Activated naive CD8-positive, alpha-beta T cell treated with anti-CD3 and anti-CD28 coated beads, Interleukin-2, amount 10 ng/mL, durations not matched to agents 7 days and 5 days (primary cell): ENCODE data around the gene ARHGAP18. TPM values are rescaled to one million over a fixed set of nuclear protein-coding genes. Genes with fewer than 3 reads are reported as not detected.

Source experiments
- ATAC-seq: fragments of 150-1000 bp; cut with Tn5 transposase; one replicate; pipeline ENCODE4 v1.10.0; 2021; ENCODE audit warnings: low read depth, moderate library complexity
- POLR2A ChIA-PET: fragments of 350-600 bp; sonication (Branson Sonifier 250); formaldehyde crosslinking; loops from one replicate; lab custom pipeline; 2021; ENCODE audit warnings: antibody characterized with exemption; lab: Charles Lee
- DNase-seq: peaks from one replicate; pipeline ENCODE4 v3.0.0; 2021
- H3K27ac Mint-ChIP-seq: one replicate; pipeline ENCODE4 v1.8.0; 2022; ENCODE audit warnings: mild to moderate bottlenecking, mixed read lengths
- H3K27me3 Mint-ChIP-seq: one replicate; pipeline ENCODE4 v1.8.0; 2022; ENCODE audit warnings: mild to moderate bottlenecking, moderate library complexity, mixed read lengths
- H3K36me3 Mint-ChIP-seq: one replicate; pipeline ENCODE4 v1.8.0; 2021; ENCODE audit warnings: mild to moderate bottlenecking, mixed read lengths
- H3K4me1 Mint-ChIP-seq: one replicate; pipeline ENCODE4 v1.8.0; 2021; ENCODE audit warnings: mixed read lengths
- H3K4me3 Mint-ChIP-seq: one replicate; pipeline ENCODE4 v1.8.0; 2022; ENCODE audit warnings: mild to moderate bottlenecking, moderate library complexity, mixed read lengths
- H3K9me3 Mint-ChIP-seq: one replicate; pipeline ENCODE4 v1.8.0; 2021; ENCODE audit warnings: mixed read lengths
- total RNA-seq, 2 experiments: library from RNA; stranded (reverse); gene quantifications; one replicate each; pipeline ENCODE4 v1.2.3, GENCODE V29; 2021

The ARHGAP18 gene
- total RNA-seq, 2 experiments from 2014 or later: 12.1 to 12.7 TPM

DNA sequence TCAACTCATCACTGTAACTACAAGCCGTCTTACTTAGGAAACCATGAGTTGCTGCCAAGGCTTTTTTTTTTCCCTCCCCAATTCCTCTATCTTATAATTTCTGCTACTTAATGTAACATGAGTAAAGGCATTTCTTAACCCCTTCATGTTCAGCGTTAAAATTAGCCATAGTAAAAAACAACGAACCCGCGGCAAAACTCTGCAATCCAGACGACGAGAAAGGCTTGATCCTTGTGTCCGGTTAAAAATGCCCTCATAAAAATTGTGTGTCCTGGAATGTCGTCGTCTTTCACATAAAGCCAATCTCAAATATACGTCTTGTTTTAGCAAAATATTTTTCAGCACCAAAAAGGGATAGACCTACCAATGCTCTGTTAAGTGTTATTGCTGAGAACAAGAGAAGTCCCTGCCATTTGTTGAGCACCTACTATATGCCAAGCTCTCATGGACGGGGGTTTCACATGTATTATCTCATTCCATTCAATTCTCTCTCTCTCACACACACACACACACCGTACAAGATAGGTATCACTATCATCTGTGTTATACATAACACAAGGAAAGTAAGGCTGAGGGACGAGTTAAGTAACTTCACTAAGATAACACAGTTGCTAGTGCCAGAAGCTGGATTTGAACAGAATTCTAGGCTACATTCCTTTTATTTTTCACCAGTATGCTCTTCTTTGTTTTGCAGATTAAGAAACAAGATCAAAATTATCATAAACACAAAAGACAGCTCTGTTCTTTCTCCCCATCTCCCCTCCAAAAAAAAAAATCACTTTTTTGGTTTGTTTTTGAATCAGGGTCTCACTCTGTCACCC lies 683 bp upstream of the ARHGAP18 start:
- Mint-ChIP-seq H3K27ac (peak overlapping the region; percentile 90), H3K27me3 (peaks cover 4% of the 10 kb centered on the region), H3K4me1 (peaks cover 40% of the 10 kb centered on the region), H3K36me3 (peaks cover 10% of the 10 kb centered on the region), H3K4me3 (peak overlapping the region; percentile 97), H3K9me3 (no peaks in the 10 kb centered on the region)
- DNase-seq (no peak), ATAC-seq (no peak)
- POLR2A ChIA-PET: interaction anchor here (1.0 to 2.3 kb wide), 7 partner anchors 14 to 39 kb away, joined by 3 to 7 read pairs (median 4); no protein-coding TSS in a partner anchor

- POLR2A ChIA-PET: interaction anchor here (1.1 to 2.3 kb wide), 6 partner anchors 13 to 38 kb away, joined by 3 to 7 read pairs (median 4); no protein-coding TSS in a partner anchor
- Mint-ChIP-seq H3K27me3 (peaks cover 2% of the 10 kb centered on the region), H3K4me1 (peaks cover 49% of the 10 kb centered on the region), H3K27ac (peak overlapping the region; percentile 90), H3K36me3 (peaks cover 22% of the 10 kb centered on the region), H3K4me3 (peak overlapping the region; percentile 97), H3K9me3 (no peaks in the 10 kb centered on the region)
- ATAC-seq: peak; percentile 4
- no peak for DNase-seq
Observed at GRCh38 chr6:129709196-129709768, 695 bp downstream of the ARHGAP18 start.

DNA sequence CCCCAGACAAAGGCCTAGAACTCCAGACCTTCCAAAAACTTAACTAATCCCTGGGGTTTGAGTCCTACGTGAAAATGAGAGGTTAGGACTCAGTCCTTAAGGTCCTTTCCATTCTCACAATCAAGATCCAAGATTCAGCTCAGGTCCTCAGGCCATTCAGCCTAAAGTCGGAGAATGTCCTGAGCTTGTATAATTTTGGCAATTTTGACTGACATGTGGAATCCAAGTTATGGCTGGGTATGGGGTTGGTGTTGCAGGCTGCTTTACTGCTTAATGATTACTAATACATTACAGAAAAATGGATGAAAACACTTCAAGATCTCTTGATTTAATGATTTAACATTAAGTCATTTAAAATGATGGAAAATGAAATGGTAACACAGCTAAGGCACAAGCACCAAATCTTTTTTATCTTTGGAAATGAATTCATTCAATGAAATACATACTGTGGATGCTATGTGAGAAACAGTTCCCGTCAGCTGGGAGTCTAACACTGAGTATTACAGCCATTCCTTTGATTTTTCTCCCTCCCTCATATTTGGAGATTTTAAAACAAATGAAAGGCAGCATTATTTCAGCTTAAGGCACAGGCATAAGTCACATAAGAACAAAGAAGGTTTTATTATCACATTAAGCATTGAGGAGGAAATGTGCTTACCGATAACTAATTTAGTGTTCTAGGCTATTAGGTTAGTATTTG lies 1.3 kb downstream of the ARHGAP18 start:
- H3K9me3 Mint-ChIP-seq: no peaks in the 10 kb centered on the region
- no peak for DNase-seq
- peaks cover 45% of the 10 kb centered on the region for H3K4me1 Mint-ChIP-seq
- H3K27me3 Mint-ChIP-seq: peaks cover 2% of the 10 kb centered on the region
- H3K36me3 Mint-ChIP-seq: peaks cover 22% of the 10 kb centered on the region
- no peak overlapping the region for H3K27ac Mint-ChIP-seq
- H3K4me3 Mint-ChIP-seq: peak overlapping the region; percentile 97
- no peak for ATAC-seq
- POLR2A ChIA-PET: interaction anchor here (0.6 to 2.3 kb wide), 3 partner anchors 21 to 39 kb away, joined by 5 to 7 read pairs (median 5); no protein-coding TSS in a partner anchor

DNA sequence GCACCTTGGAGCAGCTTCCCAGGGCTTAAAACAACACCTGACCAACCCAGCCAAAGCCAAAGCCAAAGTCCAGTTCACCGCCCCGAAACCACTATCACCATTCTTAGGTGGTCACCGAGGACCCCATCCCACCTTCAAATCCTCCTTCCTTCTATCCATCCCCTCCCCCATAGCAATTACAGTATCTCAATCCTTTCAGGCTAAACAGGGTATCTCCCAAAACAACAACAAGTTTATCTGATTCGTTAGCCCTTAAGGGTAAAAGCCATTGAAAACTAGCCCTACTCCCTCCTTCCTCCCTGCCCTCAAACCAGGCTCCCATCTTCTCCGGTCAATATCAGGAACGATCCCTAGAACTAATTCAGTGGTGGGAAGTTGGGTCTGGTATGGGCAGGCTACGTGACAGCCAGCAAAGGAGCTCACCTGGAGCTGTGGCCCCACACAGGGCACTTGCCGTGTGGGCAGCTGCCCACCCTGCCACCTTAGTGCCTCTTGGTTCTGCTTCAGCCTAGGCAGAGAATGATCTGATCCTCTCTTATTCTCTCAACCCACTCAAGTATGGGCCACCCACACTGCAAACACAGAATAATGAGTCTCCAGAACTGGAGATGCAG lies 2.0 kb downstream of the ARHGAP18 start:
- no peak overlapping the region for H3K27ac Mint-ChIP-seq
- peaks cover 2% of the 10 kb centered on the region for H3K27me3 Mint-ChIP-seq
- H3K36me3 Mint-ChIP-seq: peaks cover 26% of the 10 kb centered on the region
- DNase-seq (no peak), ATAC-seq (no peak)
- POLR2A ChIA-PET: interaction anchor here (2.3 kb wide), 1 partner anchor 20 kb away, joined by 7 read pairs; no protein-coding TSS in a partner anchor
- H3K9me3 Mint-ChIP-seq: no peaks in the 10 kb centered on the region
- peaks cover 45% of the 10 kb centered on the region for H3K4me1 Mint-ChIP-seq
- no peak overlapping the region for H3K4me3 Mint-ChIP-seq

DNA sequence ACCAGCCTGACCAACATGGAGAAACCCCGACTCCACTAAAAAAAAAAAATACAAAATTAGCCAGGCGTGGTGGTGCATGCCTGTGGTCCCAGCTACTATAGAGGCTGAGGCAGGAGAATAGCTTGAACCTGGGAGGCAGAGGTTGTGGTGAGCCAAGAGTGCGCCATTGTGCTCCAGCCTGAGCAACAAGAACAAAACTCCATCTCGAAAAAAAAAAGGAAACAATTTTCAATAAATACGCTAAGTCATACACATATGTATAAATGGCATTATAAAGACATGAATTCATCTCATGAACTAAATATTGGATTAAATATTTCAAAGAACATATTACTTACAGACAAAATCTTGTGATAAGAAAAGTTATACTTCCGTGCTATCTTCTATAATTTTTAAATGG lies 2.9 kb downstream of the ARHGAP18 start:
- POLR2A ChIA-PET: interaction anchor here (0.7 kb wide), 1 partner anchor 176 kb away, joined by 4 read pairs; no protein-coding TSS in a partner anchor
- no peak for ATAC-seq
- DNase-seq: no peak
- H3K9me3 Mint-ChIP-seq: no peaks in the 10 kb centered on the region
- H3K27me3 Mint-ChIP-seq: no peaks in the 10 kb centered on the region
- H3K27ac Mint-ChIP-seq: no peak overlapping the region
- peaks cover 47% of the 10 kb centered on the region for H3K4me1 Mint-ChIP-seq
- peaks cover 33% of the 10 kb centered on the region for H3K36me3 Mint-ChIP-seq
- no peak overlapping the region for H3K4me3 Mint-ChIP-seq

GRCh38 chr6:129705212-129705611 lies 4.8 kb downstream of the ARHGAP18 start:
- POLR2A ChIA-PET: interaction anchor here (0.9 kb wide), 1 partner anchor 22 kb away, joined by 3 read pairs; no protein-coding TSS in a partner anchor
- no peaks in the 10 kb centered on the region for H3K27me3 Mint-ChIP-seq
- DNase-seq (no peak), ATAC-seq (no peak)
- no peak overlapping the region for H3K27ac Mint-ChIP-seq
- H3K9me3 Mint-ChIP-seq: no peaks in the 10 kb centered on the region
- H3K4me1 Mint-ChIP-seq: peaks cover 37% of the 10 kb centered on the region
- H3K36me3 Mint-ChIP-seq: peaks cover 37% of the 10 kb centered on the region
- H3K4me3 Mint-ChIP-seq: no peak overlapping the region

DNA sequence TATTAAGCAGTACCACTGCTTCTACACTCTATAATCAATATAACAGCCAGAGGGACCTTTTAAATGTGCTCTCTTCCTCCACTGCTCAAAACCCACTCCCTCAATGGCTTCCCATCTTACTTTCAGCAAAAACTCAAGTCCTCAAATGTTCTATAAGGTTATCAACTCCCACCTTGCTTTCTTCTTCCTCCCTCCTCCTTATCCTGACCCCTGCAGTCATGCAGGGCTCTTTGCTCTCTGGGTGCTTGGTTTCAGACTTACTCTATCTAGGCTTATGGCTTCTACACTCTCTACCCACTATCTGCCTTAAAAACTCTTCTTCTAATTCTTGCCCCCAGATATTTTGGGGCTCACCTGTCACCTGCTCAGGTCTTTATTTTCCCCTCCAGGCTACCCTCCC lies 5.3 kb downstream of the ARHGAP18 start:
- POLR2A ChIA-PET: interaction anchor here (0.9 kb wide), 1 partner anchor 21 kb away, joined by 3 read pairs; no protein-coding TSS in a partner anchor
- no peak overlapping the region for H3K27ac Mint-ChIP-seq
- H3K4me1 Mint-ChIP-seq: peaks cover 36% of the 10 kb centered on the region
- DNase-seq (no peak), ATAC-seq (no peak)
- peaks cover 38% of the 10 kb centered on the region for H3K36me3 Mint-ChIP-seq
- H3K4me3 Mint-ChIP-seq: no peak overlapping the region
- H3K27me3 Mint-ChIP-seq: no peaks in the 10 kb centered on the region
- no peaks in the 10 kb centered on the region for H3K9me3 Mint-ChIP-seq

GRCh38 chr6:129701721-129702455 lies 8.1 kb downstream of the ARHGAP18 start:
- Mint-ChIP-seq H3K27ac (no peak overlapping the region), H3K36me3 (peaks cover 43% of the 10 kb centered on the region), H3K4me3 (no peak overlapping the region), H3K9me3 (no peaks in the 10 kb centered on the region), H3K4me1 (peaks cover 22% of the 10 kb centered on the region), H3K27me3 (no peaks in the 10 kb centered on the region)
- POLR2A ChIA-PET: no interaction called here
- ATAC-seq (no peak), DNase-seq (no peak)

DNA sequence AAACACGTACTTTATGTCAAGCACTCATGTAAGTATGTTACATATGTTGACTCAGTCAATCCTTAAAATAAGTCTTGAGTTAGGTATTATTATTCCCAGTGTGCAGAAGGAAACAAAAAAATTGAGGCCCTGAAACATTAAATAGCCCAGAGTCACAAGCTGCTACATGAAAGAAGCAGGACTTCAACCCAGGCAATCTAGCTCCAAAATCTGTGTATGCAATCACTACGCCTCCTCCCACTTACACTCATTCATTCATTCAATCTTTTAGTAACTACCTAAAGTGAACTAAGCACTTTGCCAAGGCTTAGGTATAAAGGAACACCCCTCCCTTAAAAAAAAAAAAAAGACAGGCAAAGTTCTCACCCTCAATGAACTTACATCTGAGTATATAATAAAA lies 9.3 kb downstream of the ARHGAP18 start:
- H3K36me3 Mint-ChIP-seq: peaks cover 39% of the 10 kb centered on the region
- H3K4me1 Mint-ChIP-seq: peaks cover 30% of the 10 kb centered on the region
- H3K9me3 Mint-ChIP-seq: no peaks in the 10 kb centered on the region
- ATAC-seq (no peak), DNase-seq (no peak)
- no peaks in the 10 kb centered on the region for H3K27me3 Mint-ChIP-seq
- H3K27ac Mint-ChIP-seq: no peak overlapping the region
- H3K4me3 Mint-ChIP-seq: no peak overlapping the region
- POLR2A ChIA-PET: no interaction called here

- H3K4me1 Mint-ChIP-seq: peaks cover 30% of the 10 kb centered on the region
- DNase-seq (no peak), ATAC-seq (no peak)
- no peaks in the 10 kb centered on the region for H3K27me3 Mint-ChIP-seq
- POLR2A ChIA-PET: interaction anchor here (0.6 kb wide), 1 partner anchor 214 kb away, joined by 3 read pairs; no protein-coding TSS in a partner anchor
- no peak overlapping the region for H3K27ac Mint-ChIP-seq
- H3K36me3 Mint-ChIP-seq: peaks cover 30% of the 10 kb centered on the region
- H3K4me3 Mint-ChIP-seq: no peak overlapping the region
- no peaks in the 10 kb centered on the region for H3K9me3 Mint-ChIP-seq
Observed at GRCh38 chr6:129699659-129700058, 10.3 kb downstream of the ARHGAP18 start.

- peaks cover 26% of the 10 kb centered on the region for H3K36me3 Mint-ChIP-seq
- no peak overlapping the region for H3K27ac Mint-ChIP-seq
- DNase-seq (no peak), ATAC-seq (no peak)
- H3K9me3 Mint-ChIP-seq: no peaks in the 10 kb centered on the region
- POLR2A ChIA-PET: no interaction called here
- H3K4me3 Mint-ChIP-seq: no peak overlapping the region
- H3K27me3 Mint-ChIP-seq: no peaks in the 10 kb centered on the region
- H3K4me1 Mint-ChIP-seq: peaks cover 30% of the 10 kb centered on the region
Observed at GRCh38 chr6:129698430-129698829, 11.5 kb downstream of the ARHGAP18 start.

DNA sequence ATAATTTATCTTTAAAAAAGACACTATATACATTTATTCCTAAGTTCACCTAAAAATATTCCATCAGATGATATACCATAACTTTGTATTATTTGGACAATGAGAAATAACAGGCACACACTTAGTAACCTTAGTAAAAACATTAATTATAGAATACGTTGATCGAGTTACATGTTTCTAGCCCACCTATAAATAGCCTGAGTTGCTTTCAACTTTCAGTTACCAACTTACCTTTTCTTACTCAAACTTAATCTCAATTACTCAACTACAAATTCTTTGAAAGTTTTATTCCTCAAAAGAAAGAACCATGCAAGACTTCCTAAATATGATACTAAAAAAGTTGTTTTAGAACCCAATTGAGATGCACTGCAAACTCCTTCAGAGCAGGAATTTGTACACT lies 12.2 kb downstream of the ARHGAP18 start:
- Mint-ChIP-seq H3K4me3 (no peak overlapping the region), H3K9me3 (no peaks in the 10 kb centered on the region), H3K27me3 (no peaks in the 10 kb centered on the region), H3K27ac (no peak overlapping the region), H3K36me3 (peaks cover 26% of the 10 kb centered on the region), H3K4me1 (peaks cover 35% of the 10 kb centered on the region)
- no peak for DNase-seq
- ATAC-seq: no peak
- POLR2A ChIA-PET: no interaction called here
